ENCODE measurements around the gene MUTYH. TPM values are rescaled to one million over a fixed set of nuclear protein-coding genes. Genes with fewer than 3 reads are reported as not detected.
A peak's percentile ranks its signal among the peaks of the same experiment; 100 is the strongest.

MUTYH gene
- total RNA-seq, 1 donor: 16.8 TPM

- DNase-seq (ENCODE audit: low read depth): no peak
- TF ChIP-seq CTCF (IDR thresholded peaks at IDR 0.05; ENCODE audit: insufficient read depth, low read length): no peak
- no peak overlapping the region for H3K4me3 ChIP-seq (ENCODE audit: low read depth, low read length)
Observed at GRCh38 chr1:45380125-45380524, 39.9 kb upstream of the MUTYH start.

GRCh38 chr1:45379524-45379923 is 39.3 kb upstream of the MUTYH start:
- DNase-seq (ENCODE audit: low read depth): no peak
- H3K4me3 ChIP-seq (ENCODE audit: low read depth, low read length): no peak overlapping the region
- TF ChIP-seq CTCF (IDR thresholded peaks at IDR 0.05; ENCODE audit: insufficient read depth, low read length): no peak

GRCh38 chr1:45378184-45378583 is 37.9 kb upstream of the MUTYH start:
- H3K4me3 ChIP-seq (ENCODE audit: low read depth, low read length): no peak overlapping the region
- TF ChIP-seq CTCF (IDR thresholded peaks at IDR 0.05; ENCODE audit: insufficient read depth, low read length): no peak
- no peak for DNase-seq (ENCODE audit: low read depth)

GRCh38 chr1:45375104-45376090 is 35.2 kb upstream of the MUTYH start:
- no peak overlapping the region for H3K4me3 ChIP-seq (ENCODE audit: low read depth, low read length)
- no peak for TF ChIP-seq CTCF (IDR thresholded peaks at IDR 0.05; ENCODE audit: insufficient read depth, low read length)
- DNase-seq (ENCODE audit: low read depth): peak; percentile 22

GRCh38 chr1:45373573-45373972 is 33.3 kb upstream of the MUTYH start:
- DNase-seq (ENCODE audit: low read depth): no peak
- no peak overlapping the region for H3K4me3 ChIP-seq (ENCODE audit: low read depth, low read length)
- no peak for TF ChIP-seq CTCF (IDR thresholded peaks at IDR 0.05; ENCODE audit: insufficient read depth, low read length)

- H3K4me3 ChIP-seq (ENCODE audit: low read depth, low read length): no peak overlapping the region
- no peak for TF ChIP-seq CTCF (IDR thresholded peaks at IDR 0.05; ENCODE audit: insufficient read depth, low read length)
- no peak for DNase-seq (ENCODE audit: low read depth)
Observed at GRCh38 chr1:45370575-45370974, 30.3 kb upstream of the MUTYH start.
